MM.1S (cell line): Measurements from ENCODE around the gene TANC1.

Experiments
- CTCF ChIP-seq: fragments of 300-600 bp; sonication (generic); IDR thresholded peaks from 2 replicates; pipeline ENCODE4 v1.5.1; 2016; ENCODE audit warnings: antibody characterized with exemption, low read length, mixed read lengths
- EZH2 ChIP-seq: fragments of 300-600 bp; sonication (generic); optimal IDR thresholded peaks from 2 replicates; pipeline ENCODE3; 2017; ENCODE audit warnings: low read depth, mild to moderate bottlenecking, antibody characterized with exemption, low read length, mixed read lengths
- EZH2phosphoT487 ChIP-seq: fragments of 300-600 bp; sonication (generic); IDR thresholded peaks from 2 replicates; pipeline ENCODE4 v1.6.1; 2018; ENCODE audit warnings: antibody characterized with exemption, low read length

- TF ChIP-seq CTCF (no peak), EZH2phosphoT487 (no peak), EZH2 (no peak)
Measured at GRCh38 chr2:159169187-159169586, 200.7 kb downstream of the TANC1 start.
